Bronchial epithelial cell (primary cell): ENCODE results near the gene LTB4R. TPM values are rescaled to one million over a fixed set of nuclear protein-coding genes. Genes with fewer than 3 reads are reported as not detected.

Experiments
- DNase-seq: peaks from one replicate; pipeline ENCODE4 v3.0.0-alpha.2; 2010; ENCODE audit warnings: low read depth
- FAIRE-seq: peaks from 2 replicates; lab custom pipeline; 2011; peaks lifted over from hg19 to GRCh38; lab: Jason Lieb, UNC
- H3K27me3 ChIP-seq: 2 replicates; pipeline ENCODE4 v1.5.1; 2011; ENCODE audit warnings: low read length; ENCODE audit not compliant: control insufficient read depth, insufficient read depth
- H3K36me3 ChIP-seq: 2 replicates; pipeline ENCODE4 v1.5.1; 2011; ENCODE audit warnings: low read length; ENCODE audit not compliant: control insufficient read depth, insufficient read depth
- H3K4me3 ChIP-seq: 2 replicates; pipeline ENCODE4 v1.5.1; 2011; ENCODE audit warnings: mild to moderate bottlenecking, low read depth, low read length, control low read depth
- total RNA-seq: library from RNA; depleted of rRNA; stranded (reverse); fragments of >200 nt; gene quantifications from 2 replicates; pipeline ENCODE4 v1.2.1, GENCODE V29; 2014
- TF ChIP-seq, protein P1 (sequence below): IDR thresholded peaks from 2 replicates; pipeline ENCODE4 v1.5.1; 2011; ENCODE audit warnings: mild to moderate bottlenecking, moderate library complexity, low read length, control low read depth, inconsistent platforms; ENCODE audit not compliant: insufficient read depth, severe bottlenecking

LTB4R gene
- total RNA-seq, 1 donor from 2014 or later = 3.7 TPM

DNA sequence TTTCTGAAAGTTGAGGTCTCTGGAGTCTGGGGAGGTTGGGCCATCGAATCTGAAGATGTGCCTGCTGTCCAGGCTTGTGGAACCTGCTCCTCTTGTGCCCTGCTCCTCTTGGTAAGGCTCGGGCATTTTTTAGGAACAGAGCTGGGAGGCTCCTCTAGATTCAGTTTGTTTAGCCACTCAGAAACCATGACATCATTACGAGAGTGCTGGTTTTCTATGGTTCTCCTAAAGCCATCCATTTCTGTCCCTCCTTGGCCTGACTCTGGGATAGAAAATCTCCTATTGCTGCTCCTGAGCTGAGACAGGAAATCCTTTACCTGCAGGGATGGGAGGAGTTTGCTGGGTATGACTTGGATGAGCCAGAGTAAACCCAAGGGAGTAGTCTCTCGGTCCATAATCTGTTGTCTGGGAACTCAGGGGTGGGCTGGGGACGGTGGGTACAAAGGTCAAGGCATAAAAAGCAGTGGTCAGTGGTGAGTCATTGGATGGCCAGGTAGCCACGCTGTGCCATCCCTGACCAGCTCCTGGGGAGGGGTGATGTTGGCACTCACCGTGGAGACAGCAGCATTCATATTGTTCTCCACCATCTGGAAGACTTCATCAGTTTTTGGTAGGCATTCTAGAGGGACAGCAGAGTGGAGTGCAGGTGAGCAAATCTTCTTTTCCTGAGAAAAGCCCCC, 26.0 kb downstream of the LTB4R start:
- Histone ChIP-seq H3K36me3 (peaks cover 2% of the 10 kb centered on the region), H3K4me3 (no peak overlapping the region), H3K27me3 (no peaks in the 10 kb centered on the region)
- TF ChIP-seq, protein P1, sequence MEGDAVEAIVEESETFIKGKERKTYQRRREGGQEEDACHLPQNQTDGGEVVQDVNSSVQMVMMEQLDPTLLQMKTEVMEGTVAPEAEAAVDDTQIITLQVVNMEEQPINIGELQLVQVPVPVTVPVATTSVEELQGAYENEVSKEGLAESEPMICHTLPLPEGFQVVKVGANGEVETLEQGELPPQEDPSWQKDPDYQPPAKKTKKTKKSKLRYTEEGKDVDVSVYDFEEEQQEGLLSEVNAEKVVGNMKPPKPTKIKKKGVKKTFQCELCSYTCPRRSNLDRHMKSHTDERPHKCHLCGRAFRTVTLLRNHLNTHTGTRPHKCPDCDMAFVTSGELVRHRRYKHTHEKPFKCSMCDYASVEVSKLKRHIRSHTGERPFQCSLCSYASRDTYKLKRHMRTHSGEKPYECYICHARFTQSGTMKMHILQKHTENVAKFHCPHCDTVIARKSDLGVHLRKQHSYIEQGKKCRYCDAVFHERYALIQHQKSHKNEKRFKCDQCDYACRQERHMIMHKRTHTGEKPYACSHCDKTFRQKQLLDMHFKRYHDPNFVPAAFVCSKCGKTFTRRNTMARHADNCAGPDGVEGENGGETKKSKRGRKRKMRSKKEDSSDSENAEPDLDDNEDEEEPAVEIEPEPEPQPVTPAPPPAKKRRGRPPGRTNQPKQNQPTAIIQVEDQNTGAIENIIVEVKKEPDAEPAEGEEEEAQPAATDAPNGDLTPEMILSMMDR = no peak
- DNase-seq = no peak
- FAIRE-seq = peak; percentile 60

GRCh38 chr14:24337824-24338175, 26.5 kb downstream of the LTB4R start:
- Histone ChIP-seq H3K27me3 (no peaks in the 10 kb centered on the region), H3K4me3 (no peak overlapping the region), H3K36me3 (peaks cover 2% of the 10 kb centered on the region)
- FAIRE-seq = no peak
- TF ChIP-seq, protein P1 = no peak
- no peak for DNase-seq

- FAIRE-seq = no peak
- peaks cover 2% of the 10 kb centered on the region for H3K36me3 ChIP-seq
- TF ChIP-seq, protein P1 = no peak
- no peak for DNase-seq
- H3K4me3 ChIP-seq = no peak overlapping the region
- H3K27me3 ChIP-seq = no peaks in the 10 kb centered on the region
Observed at GRCh38 chr14:24338843-24339242, 27.5 kb downstream of the LTB4R start.

DNA sequence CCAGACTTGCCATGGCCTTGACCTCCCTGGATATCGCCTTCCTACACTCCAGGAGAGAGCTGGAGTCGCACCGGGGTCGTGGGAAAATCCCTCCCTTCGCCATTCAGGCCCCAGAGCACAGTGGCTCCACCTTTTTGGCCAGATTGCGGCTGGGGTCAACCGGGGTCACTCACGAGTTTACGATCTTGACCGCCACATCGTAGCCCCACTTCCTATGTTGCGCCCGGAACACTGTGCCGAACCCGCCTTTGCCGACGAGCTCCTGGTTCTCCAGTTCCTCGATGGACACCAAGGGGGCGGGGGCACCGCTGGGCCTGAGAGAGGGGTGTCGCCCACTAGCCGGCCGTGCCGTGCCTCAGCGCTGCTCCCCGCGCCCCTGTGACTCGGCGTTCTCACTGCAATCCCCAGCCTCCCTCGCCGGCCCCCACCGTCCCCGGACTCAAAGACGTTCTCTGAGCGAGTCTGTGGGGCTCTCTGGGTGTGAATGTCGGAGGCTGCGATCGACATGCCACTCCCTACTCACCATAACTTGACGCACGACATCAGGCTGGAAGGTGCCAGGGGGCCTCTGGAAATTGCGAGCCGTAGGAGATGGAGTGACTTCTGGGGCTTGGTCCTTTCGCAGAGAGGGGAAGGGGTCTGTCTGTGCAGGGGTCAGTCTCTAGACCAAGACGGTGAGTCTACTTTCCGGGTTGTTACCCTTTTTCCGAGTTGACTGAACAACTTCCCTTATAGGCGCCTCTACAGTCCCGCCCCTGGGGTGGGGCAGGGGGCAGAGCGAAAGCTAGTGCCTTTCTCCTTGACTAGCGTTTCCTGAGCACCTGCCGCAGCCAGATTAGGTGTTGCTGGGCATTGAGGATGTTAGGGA, 28.2 kb downstream of the LTB4R start, which contains the start of gene RIPK3:
Gene RIPK3, minus strand, starts transcription at position 708 of the 868 bp plus-strand sequence. Its CDS starts 165 bp downstream, at position 543.
- H3K4me3 ChIP-seq = peak within 1 kb of the TSS; percentile 48
- DNase-seq = peak; percentile 46
- TF ChIP-seq, protein P1 = no peak
- no peak for FAIRE-seq
- peaks cover 2% of the 10 kb centered on the region for H3K36me3 ChIP-seq
- no peaks in the 10 kb centered on the region for H3K27me3 ChIP-seq

DNA sequence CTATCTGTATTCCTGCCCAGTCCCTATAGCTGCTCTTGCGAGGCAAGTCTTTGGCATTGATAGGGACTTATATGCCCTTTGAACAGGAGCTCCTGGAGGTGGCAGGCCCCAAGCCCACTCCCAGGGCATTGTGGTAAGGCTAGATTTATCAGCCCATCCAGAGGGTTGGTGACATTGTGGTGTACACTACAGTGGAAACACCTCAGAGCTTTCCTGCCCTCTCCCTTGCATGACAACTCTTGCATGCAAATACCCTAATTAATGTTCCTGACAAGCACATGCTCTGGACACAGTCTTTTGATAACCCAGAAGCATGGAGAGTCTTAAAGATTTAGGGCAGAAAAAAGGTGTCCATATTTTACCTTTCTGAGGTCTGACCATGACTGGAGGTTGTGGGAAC, 29.3 kb downstream of the LTB4R start:
- Histone ChIP-seq H3K36me3 (peaks cover 2% of the 10 kb centered on the region), H3K4me3 (no peak overlapping the region), H3K27me3 (no peaks in the 10 kb centered on the region)
- FAIRE-seq (no peak), DNase-seq (no peak)
- TF ChIP-seq, protein P1 = no peak
